SU-DHL-6 (cell line): ENCODE results near the gene CBFA2T3.

ENCODE experiments used
- H2AFZ ChIP-seq: fragments of 200-600 bp; sonication (generic); 2 replicates; pipeline ENCODE4 v1.6.1; 2014; ENCODE audit warnings: low read depth, mild to moderate bottlenecking, moderate library complexity, mixed read lengths, antibody characterized with exemption, low read length; ENCODE audit not compliant: severe bottlenecking
- H3F3A ChIP-seq: fragments of 200-600 bp; shearing (Covaris generic); 2 replicates; pipeline ENCODE4 v1.6.0; 2016; ENCODE audit warnings: antibody characterized with exemption, mild to moderate bottlenecking; ENCODE audit not compliant: insufficient read depth
- H3K27ac ChIP-seq: fragments of 200-600 bp; sonication (generic); 2 replicates; pipeline ENCODE4 v1.5.1; 2016; ENCODE audit warnings: low read depth, mild to moderate bottlenecking, low read length, moderate library complexity, mixed read lengths
- H3K27me3 ChIP-seq: fragments of 200-600 bp; sonication (generic), shearing (Covaris generic); 2 replicates; pipeline ENCODE4 v1.6.0; 2014; ENCODE audit warnings: mild to moderate bottlenecking, low read length
- H3K36me3 ChIP-seq: fragments of 200-600 bp; sonication (generic); 2 replicates; pipeline ENCODE4 v1.6.1; 2014; ENCODE audit warnings: mild to moderate bottlenecking, low read length, mixed read lengths
- H3K4me2 ChIP-seq: fragments of 300-600, 200-600 bp; shearing (Covaris generic), sonication (generic); 2 replicates; pipeline ENCODE4 v1.6.0; 2014; ENCODE audit warnings: low read length, low read depth, mild to moderate bottlenecking; ENCODE audit not compliant: poor library complexity, severe bottlenecking
- H3K4me3 ChIP-seq: fragments of 200-600 bp; sonication (generic); 2 replicates; pipeline ENCODE4 v1.5.1; 2014; ENCODE audit warnings: antibody characterized with exemption, low read length, mild to moderate bottlenecking, mixed read lengths; ENCODE audit not compliant: insufficient read depth, poor library complexity, severe bottlenecking
- H3K79me2 ChIP-seq: fragments of 200-600 bp; sonication (generic); 2 replicates; pipeline ENCODE4 v1.6.1; 2014; ENCODE audit warnings: mild to moderate bottlenecking, low read length, moderate library complexity; ENCODE audit not compliant: insufficient read depth
- H3K9ac ChIP-seq: fragments of 200-600 bp; sonication (generic); 2 replicates; pipeline ENCODE4 v1.7.0; 2014; ENCODE audit warnings: mild to moderate bottlenecking, low read length
- H3K9me2 ChIP-seq: fragments of 200-600 bp; sonication (generic); replicated peaks from 2 replicates; pipeline ENCODE4 v1.6.1; 2014; ENCODE audit warnings: low read length; ENCODE audit not compliant: insufficient read depth
- H3K9me3 ChIP-seq: fragments of 200-600 bp; sonication (generic); 2 replicates; pipeline ENCODE4 v1.6.1; 2014; ENCODE audit warnings: low read length, mixed read lengths; ENCODE audit not compliant: insufficient read depth
- H4K20me1 ChIP-seq: fragments of 200-600 bp; sonication (generic); 2 replicates; pipeline ENCODE4 v1.6.1; 2014; ENCODE audit warnings: low read depth, mild to moderate bottlenecking, antibody characterized with exemption, low read length, moderate library complexity, mixed read lengths
- CTCF ChIP-seq: fragments of 200-600 bp; sonication (generic); IDR thresholded peaks from one replicate; pipeline ENCODE4 v1.5.1; 2017; ENCODE audit warnings: antibody characterized with exemption, mild to moderate bottlenecking, low read length, moderate library complexity; ENCODE audit not compliant: insufficient read depth, poor library complexity, severe bottlenecking
- EZH2phosphoT487 ChIP-seq: fragments of 200-600 bp; sonication (generic), shearing (Covaris generic); conservative IDR thresholded peaks from 2 replicates; pipeline ENCODE4 v1.6.1; 2018; ENCODE audit warnings: mild to moderate bottlenecking, antibody characterized with exemption, low read length, moderate library complexity, mixed read lengths

CBFA2T3 gene

GRCh38 chr16:88913001-88913612, 63.9 kb downstream of the CBFA2T3 start:
- H3K9me3 ChIP-seq, result no peaks in the 10 kb centered on the region
- H3K4me3 ChIP-seq, result no peak overlapping the region
- peaks cover 92% of the 10 kb centered on the region for H3K79me2 ChIP-seq
- H3K27me3 ChIP-seq, result no peaks in the 10 kb centered on the region
- TF ChIP-seq EZH2phosphoT487, result no peak
- H3K27ac ChIP-seq, result no peak overlapping the region
- no peak overlapping the region for H3K4me2 ChIP-seq
- no peak overlapping the region for H3K9ac ChIP-seq
- no peaks in the 10 kb centered on the region for H3F3A ChIP-seq
- peaks cover 37% of the 10 kb centered on the region; the same call in 1 of the 2 replicates for H4K20me1 ChIP-seq
- no peaks in the 10 kb centered on the region for H3K9me2 ChIP-seq
- H3K36me3 ChIP-seq, result 0 out of 2 replicates have a peak, but pooled peaks cover 5% of the 10 kb centered on the region
- no peak overlapping the region for H2AFZ ChIP-seq

- no peak overlapping the region for H3K4me2 ChIP-seq
- H3K27me3 ChIP-seq, result no peaks in the 10 kb centered on the region
These were observed 64.5 kb downstream of the CBFA2T3 start for GRCh38 chr16:88912556-88912955.

GRCh38 chr16:88911946-88912310, 65.1 kb downstream of the CBFA2T3 start:
- Histone ChIP-seq H4K20me1 (peaks cover 37% of the 10 kb centered on the region; the same call in 1 of the 2 replicates), H3K4me2 (no peak overlapping the region), H3K9ac (no peak overlapping the region), H3K79me2 (peaks cover 92% of the 10 kb centered on the region), H3F3A (no peaks in the 10 kb centered on the region), H3K27ac (no peak overlapping the region), H3K36me3 (0 out of 2 replicates have a peak, but pooled peaks cover 5% of the 10 kb centered on the region), H3K4me3 (no peak overlapping the region), H3K9me2 (no peaks in the 10 kb centered on the region), H3K9me3 (no peaks in the 10 kb centered on the region), H2AFZ (no peak overlapping the region), H3K27me3 (no peaks in the 10 kb centered on the region)
- TF ChIP-seq CTCF (no peak), EZH2phosphoT487 (no peak)

More at GRCh38 chr16:88912556-88912955, 64.5 kb downstream of the CBFA2T3 start:
- H4K20me1 ChIP-seq, result peaks cover 37% of the 10 kb centered on the region; the same call in 1 of the 2 replicates
- no peak overlapping the region for H3K9ac ChIP-seq
- H3K36me3 ChIP-seq, result 0 out of 2 replicates have a peak, but pooled peaks cover 5% of the 10 kb centered on the region
- no peaks in the 10 kb centered on the region for H3F3A ChIP-seq
- TF ChIP-seq CTCF, result no peak
- TF ChIP-seq EZH2phosphoT487, result no peak
- no peaks in the 10 kb centered on the region for H3K9me3 ChIP-seq
- H3K4me3 ChIP-seq, result no peak overlapping the region
- H2AFZ ChIP-seq, result no peak overlapping the region
- no peaks in the 10 kb centered on the region for H3K9me2 ChIP-seq
- no peak overlapping the region for H3K27ac ChIP-seq
- peaks cover 92% of the 10 kb centered on the region for H3K79me2 ChIP-seq
